ENCODE data around the gene ACTL10.

The ACTL10 gene

GRCh38 chr20:33626190-33626589 lies 40.6 kb upstream of the ACTL10 start:
- Histone ChIP-seq H2BK5ac (ENCODE audit: low read depth, low read length, poor library complexity) (no peak overlapping the region), H3K27me3 (ENCODE audit: insufficient read depth, low read length) (no peaks in the 10 kb centered on the region), H2BK120ac (ENCODE audit: insufficient read depth, low read length, poor library complexity) (no peak overlapping the region), H4K91ac (ENCODE audit: low read depth, low read length) (no peak overlapping the region), H3K9me3 (ENCODE audit: insufficient read depth, low read depth, low read length) (no peaks in the 10 kb centered on the region), H2AK5ac (ENCODE audit: low read length) (no peak overlapping the region), H3K14ac (ENCODE audit: low read length) (no peak overlapping the region), H3K79me1 (ENCODE audit: low read length) (no peaks in the 10 kb centered on the region), H3K4me2 (ENCODE audit: low read length) (no peak overlapping the region), H2AFZ (ENCODE audit: insufficient read depth, low read length, poor library complexity) (no peak overlapping the region), H3K9ac (ENCODE audit: low read length) (no peak overlapping the region), H3K4me1 (ENCODE audit: control insufficient read depth in 1 of 2, insufficient read depth in 2 of 2, low read length in 2 of 2) (no peaks in the 10 kb centered on the region), H3K18ac (ENCODE audit: low read length) (no peak overlapping the region), H3K27ac (ENCODE audit: low read depth, low read length) (no peak overlapping the region), H3K79me2 (ENCODE audit: control insufficient read depth, insufficient read depth, low read length, poor library complexity) (no peaks in the 10 kb centered on the region), H3K23ac (ENCODE audit: low read length) (no peak overlapping the region), H4K8ac (ENCODE audit: low read depth, low read length) (no peak overlapping the region), H3K4ac (ENCODE audit: low read depth, low read length) (no peak overlapping the region), H2BK12ac (ENCODE audit: low read length) (no peak overlapping the region), H3K4me3 (ENCODE audit: low read depth, low read length) (no peak overlapping the region), H4K12ac (ENCODE audit: low read depth, low read length) (no peak overlapping the region), H3K36me3 (ENCODE audit: control insufficient read depth in 1 of 2, insufficient read depth in 2 of 2, low read length in 2 of 2) (peaks cover 15 to 24% of the 10 kb centered on the region in 2 experiments)
- no CpG with 5 or more reads among the region's 4 CpGs for WGBS (ENCODE audit: extremely low coverage, insufficient coverage, insufficient read length)
- no peak for DNase-seq

GRCh38 chr20:33627577-33628216 lies 39.0 kb upstream of the ACTL10 start:
- Histone ChIP-seq H2AFZ (ENCODE audit: insufficient read depth, low read length, poor library complexity) (no peak overlapping the region), H3K79me1 (ENCODE audit: low read length) (no peaks in the 10 kb centered on the region), H3K4me3 (ENCODE audit: low read depth, low read length) (no peak overlapping the region), H3K4me2 (ENCODE audit: low read length) (no peak overlapping the region), H2AK5ac (ENCODE audit: low read length) (no peak overlapping the region), H3K27ac (ENCODE audit: low read depth, low read length) (no peak overlapping the region), H2BK120ac (ENCODE audit: insufficient read depth, low read length, poor library complexity) (no peak overlapping the region), H2BK12ac (ENCODE audit: low read length) (no peak overlapping the region), H2BK5ac (ENCODE audit: low read depth, low read length, poor library complexity) (no peak overlapping the region), H3K4me1 (ENCODE audit: control insufficient read depth in 1 of 2, insufficient read depth in 2 of 2, low read length in 2 of 2) (no peaks in the 10 kb centered on the region), H3K23ac (ENCODE audit: low read length) (no peak overlapping the region), H3K27me3 (ENCODE audit: insufficient read depth, low read length) (no peaks in the 10 kb centered on the region), H4K12ac (ENCODE audit: low read depth, low read length) (no peak overlapping the region), H3K79me2 (ENCODE audit: control insufficient read depth, insufficient read depth, low read length, poor library complexity) (no peaks in the 10 kb centered on the region), H4K91ac (ENCODE audit: low read depth, low read length) (no peak overlapping the region), H3K18ac (ENCODE audit: low read length) (no peak overlapping the region), H3K4ac (ENCODE audit: low read depth, low read length) (no peak overlapping the region), H4K8ac (ENCODE audit: low read depth, low read length) (no peak overlapping the region), H3K36me3 (ENCODE audit: control insufficient read depth in 1 of 2, insufficient read depth in 2 of 2, low read length in 2 of 2) (peaks cover 15 to 27% of the 10 kb centered on the region in 2 experiments), H3K9ac (ENCODE audit: low read length) (no peak overlapping the region), H3K9me3 (ENCODE audit: insufficient read depth, low read depth, low read length) (no peaks in the 10 kb centered on the region), H3K14ac (ENCODE audit: low read length) (no peak overlapping the region)
- WGBS (ENCODE audit: extremely low coverage, insufficient coverage, insufficient read length), result no CpG with 5 or more reads among the region's 4 CpGs
- DNase-seq, result no peak

GRCh38 chr20:33629533-33629932 lies 37.2 kb upstream of the ACTL10 start:
- Histone ChIP-seq H3K27me3 (ENCODE audit: insufficient read depth, low read length) (no peaks in the 10 kb centered on the region), H2BK5ac (ENCODE audit: low read depth, low read length, poor library complexity) (no peak overlapping the region), H3K4me2 (ENCODE audit: low read length) (no peak overlapping the region), H4K12ac (ENCODE audit: low read depth, low read length) (no peak overlapping the region), H3K9ac (ENCODE audit: low read length) (no peak overlapping the region), H3K9me3 (ENCODE audit: insufficient read depth, low read depth, low read length) (no peaks in the 10 kb centered on the region), H3K79me1 (ENCODE audit: low read length) (no peaks in the 10 kb centered on the region), H4K91ac (ENCODE audit: low read depth, low read length) (no peak overlapping the region), H3K4me1 (ENCODE audit: control insufficient read depth in 1 of 2, insufficient read depth in 2 of 2, low read length in 2 of 2) (no peaks in the 10 kb centered on the region), H3K4ac (ENCODE audit: low read depth, low read length) (no peak overlapping the region), H3K36me3 (ENCODE audit: control insufficient read depth in 1 of 2, insufficient read depth in 2 of 2, low read length in 2 of 2) (peaks cover 14 to 26% of the 10 kb centered on the region in 2 experiments), H3K79me2 (ENCODE audit: control insufficient read depth, insufficient read depth, low read length, poor library complexity) (no peaks in the 10 kb centered on the region), H3K18ac (ENCODE audit: low read length) (no peak overlapping the region), H2BK120ac (ENCODE audit: insufficient read depth, low read length, poor library complexity) (no peak overlapping the region), H3K23ac (ENCODE audit: low read length) (no peak overlapping the region), H2AFZ (ENCODE audit: insufficient read depth, low read length, poor library complexity) (no peak overlapping the region), H3K14ac (ENCODE audit: low read length) (no peak overlapping the region), H2BK12ac (ENCODE audit: low read length) (no peak overlapping the region), H2AK5ac (ENCODE audit: low read length) (no peak overlapping the region), H3K4me3 (ENCODE audit: low read depth, low read length) (no peak overlapping the region), H3K27ac (ENCODE audit: low read depth, low read length) (no peak overlapping the region), H4K8ac (ENCODE audit: low read depth, low read length) (no peak overlapping the region)
- DNase-seq, result no peak
- WGBS (ENCODE audit: extremely low coverage, insufficient coverage, insufficient read length), result no CpG with 5 or more reads among the region's 10 CpGs

- peaks cover 14 to 23% of the 10 kb centered on the region in 2 experiments for H3K36me3 ChIP-seq (ENCODE audit: control insufficient read depth in 1 of 2, insufficient read depth in 2 of 2, low read length in 2 of 2)
- H2BK5ac ChIP-seq (ENCODE audit: low read depth, low read length, poor library complexity), result no peak overlapping the region
- H3K9me3 ChIP-seq (ENCODE audit: insufficient read depth, low read depth, low read length), result no peaks in the 10 kb centered on the region
- no peaks in the 10 kb centered on the region for H3K27me3 ChIP-seq (ENCODE audit: insufficient read depth, low read length)
- no peak overlapping the region for H3K14ac ChIP-seq (ENCODE audit: low read length)
- no peak overlapping the region for H3K27ac ChIP-seq (ENCODE audit: low read depth, low read length)
- no peak overlapping the region for H2AFZ ChIP-seq (ENCODE audit: insufficient read depth, low read length, poor library complexity)
- DNase-seq, result no peak
- H2BK120ac ChIP-seq (ENCODE audit: insufficient read depth, low read length, poor library complexity), result no peak overlapping the region
- H3K4me2 ChIP-seq (ENCODE audit: low read length), result no peak overlapping the region
- H3K4me1 ChIP-seq (ENCODE audit: control insufficient read depth in 1 of 2, insufficient read depth in 2 of 2, low read length in 2 of 2), result no peaks in the 10 kb centered on the region
- H4K8ac ChIP-seq (ENCODE audit: low read depth, low read length), result no peak overlapping the region
- H3K79me1 ChIP-seq (ENCODE audit: low read length), result no peaks in the 10 kb centered on the region
- H3K9ac ChIP-seq (ENCODE audit: low read length), result no peak overlapping the region
- no peak overlapping the region for H3K23ac ChIP-seq (ENCODE audit: low read length)
- no peak overlapping the region for H3K18ac ChIP-seq (ENCODE audit: low read length)
- no peak overlapping the region for H3K4ac ChIP-seq (ENCODE audit: low read depth, low read length)
- no peak overlapping the region for H2BK12ac ChIP-seq (ENCODE audit: low read length)
- H4K12ac ChIP-seq (ENCODE audit: low read depth, low read length), result no peak overlapping the region
- WGBS (ENCODE audit: extremely low coverage, insufficient coverage, insufficient read length), result no CpG with 5 or more reads among the region's 5 CpGs
- H3K79me2 ChIP-seq (ENCODE audit: control insufficient read depth, insufficient read depth, low read length, poor library complexity), result no peaks in the 10 kb centered on the region
- H4K91ac ChIP-seq (ENCODE audit: low read depth, low read length), result no peak overlapping the region
- H3K4me3 ChIP-seq (ENCODE audit: low read depth, low read length), result no peak overlapping the region
- no peak overlapping the region for H2AK5ac ChIP-seq (ENCODE audit: low read length)
Measured at GRCh38 chr20:33629979-33630378, 36.8 kb upstream of the ACTL10 start.
